NOMO-1 treated with dmso at 0.1 percent for 144 hours (cell line): Measurements from ENCODE around the gene MDM2.

ENCODE experiments used
- DNase-seq: peaks from one replicate; lab custom pipeline; 2025; ENCODE audit not compliant: unreplicated experiment; lab: John Stamatoyannopoulos, UW

The MDM2 gene

GRCh38 chr12:68807576-68808387, at the start of gene MDM2:
TSS of gene MDM2 (plus strand) at chr12:68808177. CDS start at chr12:68808478, 301 bp downstream.
- peak; percentile 90 for DNase-seq

DNA sequence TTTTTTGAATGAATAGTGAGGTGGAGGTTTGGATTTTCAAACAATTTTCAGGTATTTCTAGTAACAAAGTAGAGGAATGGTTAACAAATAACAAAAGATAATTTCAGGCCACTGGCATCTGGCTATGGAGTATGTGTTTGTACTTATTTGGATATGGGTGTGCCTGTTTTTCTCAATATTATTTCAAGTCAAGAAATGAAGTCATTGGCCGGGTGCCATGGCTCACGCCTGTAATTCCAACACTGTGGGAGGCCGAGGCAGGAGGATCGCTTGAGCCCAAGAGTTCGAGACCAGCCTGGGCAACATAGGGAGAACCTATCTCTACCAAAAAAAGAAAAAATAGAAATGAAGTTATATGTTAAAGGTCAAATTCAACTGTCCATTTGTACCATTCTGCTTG, 48.1 kb upstream of the MDM2 start:
- DNase-seq, result no peak

GRCh38 chr12:68760806-68761441, 47.1 kb upstream of the MDM2 start:
- no peak for DNase-seq

DNA sequence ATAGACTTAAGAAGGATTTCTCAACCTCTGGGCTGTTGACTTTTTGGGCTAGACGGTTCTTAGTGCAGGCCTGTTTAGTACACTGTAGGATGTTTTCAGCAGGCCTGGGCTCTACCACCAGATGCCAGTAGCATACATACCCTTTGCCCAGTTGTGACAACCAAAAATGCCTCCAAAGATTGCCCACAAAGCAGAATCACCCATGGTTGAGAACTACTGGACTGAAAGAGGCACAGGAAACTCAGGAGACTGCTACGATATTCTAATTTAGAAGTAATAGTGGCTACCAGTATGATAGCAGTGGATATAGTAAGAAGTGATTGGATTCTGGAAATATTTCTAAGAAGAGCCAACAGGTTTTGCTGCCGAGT, 46.5 kb upstream of the MDM2 start:
- no peak for DNase-seq

DNA sequence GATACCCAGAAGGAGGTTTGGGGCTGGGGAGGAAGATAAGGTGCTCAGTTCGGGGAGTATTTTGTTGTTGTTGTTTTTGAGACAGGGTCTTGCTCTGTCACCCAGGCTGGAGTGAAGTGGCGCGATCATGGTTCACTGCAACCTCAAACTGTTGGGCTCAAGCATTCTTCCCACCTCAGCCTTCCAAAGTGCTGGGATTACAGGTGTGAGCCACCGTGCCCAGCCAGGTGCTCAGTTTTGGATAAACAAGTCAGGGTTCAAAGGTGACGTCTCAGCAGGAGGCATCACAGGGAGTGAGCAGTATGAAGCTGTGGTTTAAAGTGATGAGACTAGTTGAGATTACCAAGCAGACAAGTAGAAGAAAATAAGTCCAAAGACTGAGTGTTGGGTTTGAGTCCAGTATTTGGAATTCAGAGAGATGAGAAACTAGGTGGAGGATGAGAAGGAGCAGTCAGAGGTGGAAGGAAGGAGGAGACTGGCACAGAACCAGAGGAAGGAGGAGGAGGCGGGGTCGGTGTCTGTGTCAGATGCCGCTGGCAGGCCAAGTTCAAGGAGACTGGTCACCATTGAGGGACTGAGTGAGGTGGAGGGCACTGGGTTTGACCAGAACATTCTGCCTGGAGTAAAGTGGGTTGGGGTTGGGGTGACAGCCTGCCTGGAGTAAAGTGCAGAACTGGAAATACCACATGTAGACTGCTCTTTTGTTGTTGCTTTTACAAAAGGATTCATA, 45.9 kb upstream of the MDM2 start:
- DNase-seq, result no peak

- DNase-seq, result no peak
These were observed 45.3 kb upstream of the MDM2 start for GRCh38 chr12:68762691-68763090.

DNA sequence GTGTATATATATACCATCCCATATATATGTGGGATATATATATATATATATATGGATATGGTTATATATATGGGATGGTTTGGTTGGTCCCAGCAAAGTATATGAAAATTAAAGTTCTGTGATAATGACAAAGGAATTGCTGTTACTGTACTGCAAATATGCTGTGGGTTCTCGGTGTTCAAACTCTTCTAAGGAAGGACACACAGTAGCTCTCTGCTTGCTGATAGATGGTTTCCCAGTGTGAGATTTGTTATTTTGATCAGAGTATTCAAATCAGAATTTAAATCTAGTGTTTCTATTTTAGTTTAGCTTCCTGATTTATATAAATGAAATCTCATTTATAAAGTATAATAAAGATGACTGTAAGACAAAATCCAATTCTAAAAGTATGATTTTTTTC, 42.3 kb upstream of the MDM2 start:
- DNase-seq, result no peak

GRCh38 chr12:68766646-68767045, 41.3 kb upstream of the MDM2 start:
- DNase-seq, result no peak

- no peak for DNase-seq
These were observed 40.8 kb upstream of the MDM2 start for GRCh38 chr12:68767191-68767590.

DNA sequence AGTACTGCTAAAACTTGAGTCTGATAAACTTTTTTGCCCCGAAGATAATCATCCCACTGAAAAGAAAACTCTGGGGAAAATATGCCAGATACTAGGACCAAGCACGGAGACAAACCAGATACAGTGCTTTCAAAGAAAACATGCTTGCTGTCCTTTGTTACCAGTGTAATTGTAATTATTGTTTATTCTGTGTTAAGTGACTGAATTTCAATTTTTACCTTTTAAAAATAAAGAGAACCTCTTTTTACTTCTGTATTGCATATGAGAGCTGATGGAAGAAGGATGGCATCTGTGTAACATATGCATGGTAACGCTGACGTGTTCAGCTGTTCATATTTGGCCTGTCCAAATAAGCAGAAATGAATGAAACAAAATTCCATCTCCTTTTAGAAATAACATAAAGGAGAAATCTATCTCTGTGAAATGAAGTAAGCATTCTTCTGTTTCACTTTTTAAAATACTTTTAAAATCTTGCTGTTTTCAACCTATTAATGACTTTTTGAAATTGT, 39.5 kb upstream of the MDM2 start:
- no peak for DNase-seq

DNA sequence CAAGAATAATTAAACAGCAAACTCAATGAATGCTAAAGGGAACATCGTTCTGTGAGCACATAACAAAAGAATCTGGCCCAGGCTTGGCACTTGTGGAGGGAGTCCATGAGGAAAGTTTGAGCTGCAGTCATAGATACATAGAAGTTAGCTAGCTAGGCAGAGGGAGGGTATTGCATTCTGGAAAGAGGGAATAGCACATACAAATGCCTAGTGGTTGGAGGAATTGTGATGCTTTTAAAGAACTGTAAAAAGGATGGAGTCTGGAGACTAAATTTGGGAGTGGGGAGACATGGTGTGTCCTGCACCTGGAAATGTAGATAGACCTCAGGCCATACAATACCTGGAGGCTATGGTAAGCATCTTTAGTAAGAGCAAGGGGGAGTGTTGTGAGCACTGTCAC, 38.0 kb upstream of the MDM2 start:
- no peak for DNase-seq

- no peak for DNase-seq
These were observed 36.6 kb upstream of the MDM2 start for GRCh38 chr12:68771223-68771925.

- no peak for DNase-seq
These were observed 35.3 kb upstream of the MDM2 start for GRCh38 chr12:68772714-68773113.

GRCh38 chr12:68773582-68773981, 34.4 kb upstream of the MDM2 start:
- no peak for DNase-seq

DNA sequence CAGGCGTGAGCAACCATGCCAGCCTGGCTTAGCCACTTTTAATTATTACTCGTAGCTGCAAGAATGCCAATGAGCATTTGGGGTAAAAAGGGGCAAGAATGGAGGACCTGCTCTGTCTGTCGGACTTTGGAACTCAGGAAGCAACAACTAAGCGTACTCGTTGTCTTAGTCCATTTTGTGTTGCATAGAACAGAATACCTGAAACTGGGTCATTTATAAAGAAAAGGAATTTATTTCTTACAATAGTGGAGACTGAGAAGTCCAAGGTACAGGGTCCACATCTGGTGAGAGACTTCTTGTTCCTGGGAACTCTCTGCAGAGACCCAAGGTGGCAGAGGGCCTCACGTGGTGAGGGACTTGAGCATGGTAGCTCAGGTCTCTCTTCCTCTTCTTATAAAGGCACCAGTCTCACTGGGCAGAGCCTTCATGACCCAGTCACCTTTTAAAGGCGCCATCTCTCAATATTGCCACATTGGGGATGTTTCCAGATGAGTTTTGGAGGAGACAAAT, 32.8 kb upstream of the MDM2 start:
- no peak for DNase-seq

DNA sequence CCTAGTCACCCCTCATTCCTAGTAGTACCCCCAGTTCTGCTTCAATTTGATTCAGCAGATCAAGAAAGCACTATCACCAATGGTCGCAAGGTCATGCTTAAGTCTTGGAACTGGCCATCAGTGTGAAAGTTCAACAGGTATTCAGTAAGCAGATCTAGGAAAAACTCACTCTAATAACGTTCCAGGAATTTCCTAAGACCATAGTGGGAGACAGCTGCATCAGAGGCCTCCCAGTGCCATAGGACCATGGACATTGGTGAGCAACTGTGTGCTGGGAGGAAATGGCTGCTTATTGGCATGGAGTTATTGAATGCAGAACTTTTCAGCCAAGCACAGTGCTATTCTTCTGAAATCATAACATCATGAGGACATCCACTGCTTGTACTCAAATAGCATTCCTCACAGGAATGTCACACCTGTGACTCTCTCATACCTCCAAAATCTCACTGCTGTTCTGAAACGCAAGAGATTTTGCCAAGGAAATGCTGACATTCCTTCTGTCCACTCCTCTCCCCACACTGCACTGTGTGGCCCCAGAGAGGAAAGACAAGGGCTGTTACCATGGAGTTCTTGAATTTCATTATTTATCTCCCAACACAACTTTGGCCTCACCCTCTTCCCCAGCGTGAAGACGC, 30.9 kb upstream of the MDM2 start:
- no peak for DNase-seq

GRCh38 chr12:68779280-68779679, 28.7 kb upstream of the MDM2 start:
- no peak for DNase-seq

GRCh38 chr12:68780731-68781130, 27.2 kb upstream of the MDM2 start:
- DNase-seq, result no peak

DNA sequence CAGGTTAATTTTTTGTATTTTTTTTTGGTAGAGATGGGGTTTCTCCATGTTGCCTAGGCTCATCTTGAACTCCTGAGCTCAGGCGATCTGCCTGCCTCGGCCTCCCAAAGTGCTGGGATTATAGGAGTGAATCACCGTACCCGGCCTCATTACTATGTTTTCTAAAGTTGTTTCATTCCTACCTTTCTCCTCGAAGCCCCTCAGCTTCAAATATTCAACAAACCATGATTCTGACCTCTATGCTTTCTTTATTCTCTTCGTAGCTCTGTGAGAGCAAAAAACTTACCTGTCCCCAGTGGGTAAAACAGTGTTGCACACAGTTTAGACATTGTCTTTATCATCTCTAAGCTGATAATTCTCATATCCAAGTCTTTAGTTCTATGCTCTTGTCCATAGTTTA, 26.2 kb upstream of the MDM2 start:
- DNase-seq, result no peak

- DNase-seq, result peak; percentile 81
These were observed 24.0 kb upstream of the MDM2 start for GRCh38 chr12:68784015-68784414.

DNA sequence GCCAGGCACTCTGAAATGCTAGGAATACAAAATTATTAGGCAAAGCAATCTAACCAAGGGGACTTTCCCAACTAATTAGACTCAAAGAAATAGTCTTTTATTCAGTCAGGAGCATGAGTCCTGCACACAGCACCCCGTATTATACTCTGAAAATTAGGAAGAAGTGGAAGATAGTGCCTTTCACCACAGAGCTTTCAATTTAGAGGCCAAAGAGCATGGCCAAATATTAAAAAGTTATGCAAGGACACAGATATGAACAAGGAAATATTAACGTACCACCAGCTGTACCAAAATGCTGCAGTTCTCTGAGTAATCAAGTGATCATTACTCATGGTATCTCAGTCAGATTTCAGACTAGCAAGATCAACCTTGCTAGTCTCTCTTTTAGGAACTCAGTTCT, 22.6 kb upstream of the MDM2 start:
- DNase-seq, result no peak
